Measurements from ENCODE around the gene CLEC3B.

DNA sequence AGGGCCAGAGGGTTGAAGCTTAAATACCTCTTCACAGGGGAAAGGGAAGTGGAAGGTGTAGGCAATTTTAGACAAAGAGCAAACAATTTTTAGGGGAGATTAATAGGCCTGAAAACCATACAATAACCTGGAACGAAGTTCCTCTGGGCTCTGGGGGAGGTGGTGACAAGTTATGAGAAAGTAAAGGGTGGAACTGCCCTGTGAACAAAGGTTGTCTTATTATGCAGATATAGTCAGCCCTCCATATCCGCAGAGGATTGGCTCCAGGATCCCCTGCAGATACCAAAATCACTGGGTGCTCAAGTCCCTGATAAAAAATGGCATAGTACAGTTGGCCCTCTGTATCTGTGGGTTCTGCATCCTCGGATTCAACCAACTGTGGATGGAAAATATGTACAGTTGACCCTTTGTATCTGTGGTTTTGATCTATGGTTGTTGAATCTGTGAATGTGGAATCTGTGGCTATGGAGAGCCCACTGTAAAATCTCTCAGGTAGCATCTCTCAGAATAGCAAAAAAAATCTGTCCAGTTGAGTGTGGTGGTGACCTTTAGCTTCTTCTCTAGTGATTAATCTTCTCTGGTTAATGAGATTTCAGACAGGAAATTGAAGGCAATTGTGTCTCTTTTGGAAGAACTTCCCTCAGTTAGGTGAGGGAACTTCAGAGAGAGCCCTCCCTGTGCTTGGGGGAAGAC is 40.2 kb downstream of the CLEC3B start:
- TF ChIP-seq, protein P1, sequence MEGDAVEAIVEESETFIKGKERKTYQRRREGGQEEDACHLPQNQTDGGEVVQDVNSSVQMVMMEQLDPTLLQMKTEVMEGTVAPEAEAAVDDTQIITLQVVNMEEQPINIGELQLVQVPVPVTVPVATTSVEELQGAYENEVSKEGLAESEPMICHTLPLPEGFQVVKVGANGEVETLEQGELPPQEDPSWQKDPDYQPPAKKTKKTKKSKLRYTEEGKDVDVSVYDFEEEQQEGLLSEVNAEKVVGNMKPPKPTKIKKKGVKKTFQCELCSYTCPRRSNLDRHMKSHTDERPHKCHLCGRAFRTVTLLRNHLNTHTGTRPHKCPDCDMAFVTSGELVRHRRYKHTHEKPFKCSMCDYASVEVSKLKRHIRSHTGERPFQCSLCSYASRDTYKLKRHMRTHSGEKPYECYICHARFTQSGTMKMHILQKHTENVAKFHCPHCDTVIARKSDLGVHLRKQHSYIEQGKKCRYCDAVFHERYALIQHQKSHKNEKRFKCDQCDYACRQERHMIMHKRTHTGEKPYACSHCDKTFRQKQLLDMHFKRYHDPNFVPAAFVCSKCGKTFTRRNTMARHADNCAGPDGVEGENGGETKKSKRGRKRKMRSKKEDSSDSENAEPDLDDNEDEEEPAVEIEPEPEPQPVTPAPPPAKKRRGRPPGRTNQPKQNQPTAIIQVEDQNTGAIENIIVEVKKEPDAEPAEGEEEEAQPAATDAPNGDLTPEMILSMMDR (IDR thresholded peaks at IDR 0.05) = no peak
- TF ChIP-seq, protein P2, sequence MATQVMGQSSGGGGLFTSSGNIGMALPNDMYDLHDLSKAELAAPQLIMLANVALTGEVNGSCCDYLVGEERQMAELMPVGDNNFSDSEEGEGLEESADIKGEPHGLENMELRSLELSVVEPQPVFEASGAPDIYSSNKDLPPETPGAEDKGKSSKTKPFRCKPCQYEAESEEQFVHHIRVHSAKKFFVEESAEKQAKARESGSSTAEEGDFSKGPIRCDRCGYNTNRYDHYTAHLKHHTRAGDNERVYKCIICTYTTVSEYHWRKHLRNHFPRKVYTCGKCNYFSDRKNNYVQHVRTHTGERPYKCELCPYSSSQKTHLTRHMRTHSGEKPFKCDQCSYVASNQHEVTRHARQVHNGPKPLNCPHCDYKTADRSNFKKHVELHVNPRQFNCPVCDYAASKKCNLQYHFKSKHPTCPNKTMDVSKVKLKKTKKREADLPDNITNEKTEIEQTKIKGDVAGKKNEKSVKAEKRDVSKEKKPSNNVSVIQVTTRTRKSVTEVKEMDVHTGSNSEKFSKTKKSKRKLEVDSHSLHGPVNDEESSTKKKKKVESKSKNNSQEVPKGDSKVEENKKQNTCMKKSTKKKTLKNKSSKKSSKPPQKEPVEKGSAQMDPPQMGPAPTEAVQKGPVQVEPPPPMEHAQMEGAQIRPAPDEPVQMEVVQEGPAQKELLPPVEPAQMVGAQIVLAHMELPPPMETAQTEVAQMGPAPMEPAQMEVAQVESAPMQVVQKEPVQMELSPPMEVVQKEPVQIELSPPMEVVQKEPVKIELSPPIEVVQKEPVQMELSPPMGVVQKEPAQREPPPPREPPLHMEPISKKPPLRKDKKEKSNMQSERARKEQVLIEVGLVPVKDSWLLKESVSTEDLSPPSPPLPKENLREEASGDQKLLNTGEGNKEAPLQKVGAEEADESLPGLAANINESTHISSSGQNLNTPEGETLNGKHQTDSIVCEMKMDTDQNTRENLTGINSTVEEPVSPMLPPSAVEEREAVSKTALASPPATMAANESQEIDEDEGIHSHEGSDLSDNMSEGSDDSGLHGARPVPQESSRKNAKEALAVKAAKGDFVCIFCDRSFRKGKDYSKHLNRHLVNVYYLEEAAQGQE (IDR thresholded peaks at IDR 0.05; ENCODE audit: insufficient read depth in 1 of 2, low read depth in 2 of 2, low read length in 1 of 2) = no peak
- no peak for TF ChIP-seq POLR2AphosphoS5 (IDR thresholded peaks at IDR 0.05; ENCODE audit: low read depth, low read length)
- no peak for TF ChIP-seq SIN3A (IDR thresholded peaks at IDR 0.05; ENCODE audit: borderline replicate concordance, insufficient read depth, low read depth, low read length)
- no peak for TF ChIP-seq TCF7L2 (IDR thresholded peaks at IDR 0.05; ENCODE audit: low read depth, low read length)

All from Panc1 (cell line).